ENCODE data around the gene STK39. TPM values are rescaled to one million over a fixed set of nuclear protein-coding genes. Genes with fewer than 3 reads are reported as not detected.

STK39 gene
- total RNA-seq, 1 experiment from 2014 or later = 22.1 TPM

DNA sequence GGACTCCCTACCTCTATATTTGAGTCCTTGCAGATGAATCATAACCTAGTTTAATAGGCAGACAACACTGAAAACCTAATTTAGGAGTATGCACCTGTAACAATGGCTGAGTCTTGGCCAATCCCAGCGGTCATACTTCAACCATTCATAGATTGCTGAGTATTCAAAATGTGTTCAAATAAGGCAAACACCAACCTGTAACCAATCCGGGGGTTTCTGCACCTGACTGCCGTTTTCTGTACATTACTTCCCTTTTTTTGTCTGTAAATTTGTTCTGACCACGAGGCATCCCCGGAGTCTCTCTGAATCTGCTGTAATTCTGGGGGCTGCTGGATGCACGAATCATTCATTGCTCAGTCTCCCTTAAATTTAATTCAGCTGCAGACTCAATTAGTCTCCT, 338.6 kb downstream of the STK39 start:
- Histone ChIP-seq H4K91ac (ENCODE audit: insufficient read length, low read depth, low read length) (no peak overlapping the region), H3K4me2 (ENCODE audit: insufficient read depth, insufficient read length, low read length) (no peak overlapping the region), H2BK5ac (ENCODE audit: insufficient read length, low read length) (no peak overlapping the region), H4K20me1 (ENCODE audit: control insufficient read depth, insufficient read depth, insufficient read length) (no peaks in the 10 kb centered on the region), H2BK12ac (ENCODE audit: insufficient read length, low read depth, low read length) (no peak overlapping the region), H3K23ac (ENCODE audit: insufficient read length, low read depth, low read length) (no peak overlapping the region), H3K18ac (ENCODE audit: insufficient read length, low read depth, low read length) (no peak overlapping the region), H3K4ac (ENCODE audit: low read depth, low read length) (no peak overlapping the region), H3K56ac (ENCODE audit: insufficient read length, low read depth, low read length) (no peak overlapping the region), H2BK15ac (ENCODE audit: low read depth, low read length) (no peak overlapping the region), H3K79me1 (ENCODE audit: insufficient read depth, low read depth, low read length, poor library complexity, severe bottlenecking) (no peaks in the 10 kb centered on the region), H3K27me3 (ENCODE audit: insufficient read depth, low read length) (no peaks in the 10 kb centered on the region), H3T11ph (ENCODE audit: low read length) (no peak overlapping the region), H3K4me1 (ENCODE audit: insufficient read depth, low read length) (no peaks in the 10 kb centered on the region; the same call in 1 of the 2 replicates), H3K23me2 (ENCODE audit: insufficient read length, low read depth, low read length, poor library complexity, severe bottlenecking) (no peaks in the 10 kb centered on the region), H2AFZ (ENCODE audit: low read length) (no peak overlapping the region), H2BK120ac (ENCODE audit: low read depth, low read length, poor library complexity, severe bottlenecking) (no peak overlapping the region), H3K79me2 (ENCODE audit: insufficient read depth, low read length) (no peaks in the 10 kb centered on the region), H2BK20ac (ENCODE audit: low read depth, low read length, poor library complexity, severe bottlenecking) (no peak overlapping the region), H3K9me3 (ENCODE audit: control insufficient read depth, low read depth, low read length) (no peaks in the 10 kb centered on the region), H4K5ac (ENCODE audit: insufficient read length, low read depth, low read length) (no peak overlapping the region), H3K14ac (ENCODE audit: insufficient read depth, low read length) (no peak overlapping the region), H3K9ac (ENCODE audit: extremely low read depth, insufficient read length, low read length) (no peak overlapping the region), H2AK5ac (ENCODE audit: insufficient read length, low read length) (no peak overlapping the region), H3K27ac (ENCODE audit: insufficient read length, low read depth, low read length) (no peak overlapping the region), H4K8ac (replicated peaks; ENCODE audit: insufficient read length, low read depth, low read length) (no peak overlapping the region)
- Mint-ChIP-seq H3K9me3 (no peaks in the 10 kb centered on the region), H3K27ac (no peak overlapping the region), H3K4me3 (no peak overlapping the region), H3K4me1 (peaks cover 3 to 4% of the 10 kb centered on the region in 2 experiments; a peak in 3 of 4 replicates), H3K27me3 (ENCODE audit: low read depth) (peaks cover 4% of the 10 kb centered on the region; the same call in 1 of the 2 replicates), H3K36me3 (ENCODE audit: insufficient read depth in 1 of 3, low read depth in 3 of 3) (no peaks in the 10 kb centered on the region; a peak in 1 of 7 replicates)
- TF ChIP-seq, protein P1, sequence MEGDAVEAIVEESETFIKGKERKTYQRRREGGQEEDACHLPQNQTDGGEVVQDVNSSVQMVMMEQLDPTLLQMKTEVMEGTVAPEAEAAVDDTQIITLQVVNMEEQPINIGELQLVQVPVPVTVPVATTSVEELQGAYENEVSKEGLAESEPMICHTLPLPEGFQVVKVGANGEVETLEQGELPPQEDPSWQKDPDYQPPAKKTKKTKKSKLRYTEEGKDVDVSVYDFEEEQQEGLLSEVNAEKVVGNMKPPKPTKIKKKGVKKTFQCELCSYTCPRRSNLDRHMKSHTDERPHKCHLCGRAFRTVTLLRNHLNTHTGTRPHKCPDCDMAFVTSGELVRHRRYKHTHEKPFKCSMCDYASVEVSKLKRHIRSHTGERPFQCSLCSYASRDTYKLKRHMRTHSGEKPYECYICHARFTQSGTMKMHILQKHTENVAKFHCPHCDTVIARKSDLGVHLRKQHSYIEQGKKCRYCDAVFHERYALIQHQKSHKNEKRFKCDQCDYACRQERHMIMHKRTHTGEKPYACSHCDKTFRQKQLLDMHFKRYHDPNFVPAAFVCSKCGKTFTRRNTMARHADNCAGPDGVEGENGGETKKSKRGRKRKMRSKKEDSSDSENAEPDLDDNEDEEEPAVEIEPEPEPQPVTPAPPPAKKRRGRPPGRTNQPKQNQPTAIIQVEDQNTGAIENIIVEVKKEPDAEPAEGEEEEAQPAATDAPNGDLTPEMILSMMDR (conservative IDR thresholded peaks at IDR 0.05) = no peak
- DNase-seq = no peak
- no CpG with 5 or more reads among the region's 6 CpGs for WGBS (ENCODE audit: extremely low coverage, insufficient read length, low lambda C conversion rate)
